Measurements from ENCODE around the gene LONRF2.

LONRF2 gene

DNA sequence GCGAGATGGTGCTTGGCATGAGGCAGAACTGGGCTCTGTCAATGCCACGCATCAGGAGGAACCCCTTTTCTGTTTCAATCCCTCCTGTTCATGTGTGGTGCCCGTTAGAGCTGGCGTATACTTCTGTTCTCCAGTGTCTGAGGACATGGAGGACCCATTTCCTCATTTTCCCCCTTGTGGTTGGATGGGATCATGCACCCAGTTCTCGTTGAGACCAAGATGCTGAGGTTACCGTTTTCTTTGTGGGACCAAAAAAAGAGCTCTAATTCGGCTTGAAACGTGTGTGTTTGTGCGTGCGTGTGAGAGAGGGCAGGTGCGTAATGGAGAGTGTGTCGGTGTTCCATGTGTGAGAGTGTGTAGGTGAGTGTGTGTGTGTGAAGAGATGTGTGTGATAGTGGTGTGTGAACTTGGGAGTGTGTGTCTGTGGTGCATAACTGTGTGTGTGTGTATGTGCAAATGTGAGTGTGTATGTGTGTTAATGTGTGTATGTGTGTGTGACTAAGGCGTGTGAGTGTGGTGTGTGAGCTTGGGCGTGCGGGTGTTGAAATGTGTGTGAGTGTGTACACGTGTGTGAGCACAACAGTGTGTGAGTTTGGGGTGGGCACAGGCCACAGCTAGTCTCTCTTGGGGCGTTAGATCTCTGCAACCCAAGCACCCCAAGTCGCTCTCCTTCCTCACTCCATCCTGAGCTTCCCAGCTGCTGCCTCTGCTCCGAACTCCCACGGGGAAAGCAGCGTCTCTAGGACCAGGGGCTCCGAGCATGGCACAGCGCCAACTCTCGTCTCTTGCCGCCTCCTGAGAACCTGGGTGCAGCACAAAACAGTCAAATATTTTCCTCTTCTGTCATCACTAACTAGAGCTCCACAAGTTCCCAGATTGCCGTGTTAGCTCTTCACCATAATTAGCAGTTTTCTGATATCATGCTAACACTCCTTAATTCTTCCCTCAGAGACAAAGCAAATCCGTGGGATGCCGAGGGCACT lies 75.8 kb downstream of the LONRF2 start:
- no peak for DNase-seq (ENCODE audit: low read depth)
- no peak for TF ChIP-seq CTCF (IDR thresholded peaks at IDR 0.05; ENCODE audit: control insufficient read depth, extremely low read depth, insufficient read depth)
- H3K4me3 ChIP-seq (ENCODE audit: low read depth, low read length) = no peak overlapping the region

- DNase-seq (ENCODE audit: low read depth) = no peak
- TF ChIP-seq CTCF (IDR thresholded peaks at IDR 0.05; ENCODE audit: control insufficient read depth, extremely low read depth, insufficient read depth) = no peak
- no peak overlapping the region for H3K4me3 ChIP-seq (ENCODE audit: low read depth, low read length)
Measured at GRCh38 chr2:100245681-100246080, 76.6 kb downstream of the LONRF2 start.

- TF ChIP-seq CTCF (IDR thresholded peaks at IDR 0.05; ENCODE audit: control insufficient read depth, extremely low read depth, insufficient read depth) = no peak
- no peak for DNase-seq (ENCODE audit: low read depth)
- no peak overlapping the region for H3K4me3 ChIP-seq (ENCODE audit: low read depth, low read length)
Measured at GRCh38 chr2:100244881-100245605, 77.3 kb downstream of the LONRF2 start.

- H3K4me3 ChIP-seq (ENCODE audit: low read depth, low read length) = no peak overlapping the region
- no peak for TF ChIP-seq CTCF (IDR thresholded peaks at IDR 0.05; ENCODE audit: control insufficient read depth, extremely low read depth, insufficient read depth)
Measured at GRCh38 chr2:100243631-100244030, 78.7 kb downstream of the LONRF2 start.

DNA sequence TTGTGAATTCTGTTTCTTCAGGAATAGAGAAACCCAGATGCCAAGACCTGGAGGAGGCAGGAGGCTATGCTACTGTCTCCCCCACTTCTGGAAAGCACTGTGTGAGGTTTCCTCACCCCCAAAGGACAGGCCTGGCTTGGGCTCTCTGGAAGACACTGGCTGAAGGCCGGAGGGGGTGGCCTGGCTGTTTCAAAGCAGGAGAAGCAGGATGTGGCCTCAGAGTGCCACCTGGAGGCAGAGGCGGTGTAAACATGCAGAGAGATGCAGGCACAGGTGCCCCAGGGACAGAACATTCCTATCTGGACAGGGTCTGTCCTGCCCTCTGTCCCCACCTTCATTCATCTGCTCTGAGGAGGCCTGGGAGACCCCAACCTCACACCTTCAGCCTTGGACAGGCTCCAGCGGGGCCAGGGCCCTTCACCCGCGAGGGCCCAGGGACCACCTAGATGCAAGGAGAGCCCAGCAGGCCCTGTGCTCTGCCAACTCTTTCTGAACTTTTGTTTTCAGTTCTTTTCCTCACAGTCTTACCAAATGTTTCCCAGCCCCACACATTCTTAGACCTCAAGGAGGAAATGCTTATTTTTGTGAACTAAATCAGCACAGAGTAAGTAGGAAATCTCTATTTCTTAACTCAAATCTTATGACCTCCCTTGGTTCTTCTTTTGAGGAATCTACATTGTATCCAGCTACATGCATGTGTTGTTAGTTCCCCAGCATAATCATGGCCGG lies 79.2 kb downstream of the LONRF2 start:
- TF ChIP-seq CTCF (IDR thresholded peaks at IDR 0.05; ENCODE audit: control insufficient read depth, extremely low read depth, insufficient read depth) = peak; percentile 87
- H3K4me3 ChIP-seq (ENCODE audit: low read depth, low read length) = no peak overlapping the region
- DNase-seq (ENCODE audit: low read depth) = no peak

More at GRCh38 chr2:100243631-100244030, 78.7 kb downstream of the LONRF2 start:
- DNase-seq (ENCODE audit: low read depth) = no peak

- H3K4me3 ChIP-seq (ENCODE audit: low read depth, low read length) = no peak overlapping the region
- TF ChIP-seq CTCF (IDR thresholded peaks at IDR 0.05; ENCODE audit: control insufficient read depth, extremely low read depth, insufficient read depth) = no peak
- DNase-seq (ENCODE audit: low read depth) = no peak
Measured at GRCh38 chr2:100242476-100242875, 79.8 kb downstream of the LONRF2 start.

Measured in LNCaP clone FGC (cell line).